Endometrial microvascular endothelial cells (primary cell): Measurements from ENCODE around the gene PRR15. TPM values are rescaled to one million over a fixed set of nuclear protein-coding genes. Genes with fewer than 3 reads are reported as not detected.
"Not testable (repeated sequence)": the region's sequence is repeated elsewhere in the genome, so short reads cannot be mapped to it uniquely, and the experiment has no call there.

Source experiments
- in situ Hi-C: cut with HindIII; loops from 2 replicates; pipeline ENCODE4 v1.10.0; 2017; ENCODE audit warnings: low sequenced_read_pairs, low pct_unique_long_range_greater_than_20kb; ENCODE audit errors: inconsistent ontology term
- total RNA-seq: library from RNA; depleted of rRNA; stranded (reverse); fragments of >200 nt; gene quantifications from one replicate; pipeline ENCODE4 v1.2.3, GENCODE V29; 2015; ENCODE audit errors: inconsistent ontology term

Gene PRR15, protein sequence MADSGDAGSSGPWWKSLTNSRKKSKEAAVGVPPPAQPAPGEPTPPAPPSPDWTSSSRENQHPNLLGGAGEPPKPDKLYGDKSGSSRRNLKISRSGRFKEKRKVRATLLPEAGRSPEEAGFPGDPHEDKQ
- total RNA-seq = not detected

DNA sequence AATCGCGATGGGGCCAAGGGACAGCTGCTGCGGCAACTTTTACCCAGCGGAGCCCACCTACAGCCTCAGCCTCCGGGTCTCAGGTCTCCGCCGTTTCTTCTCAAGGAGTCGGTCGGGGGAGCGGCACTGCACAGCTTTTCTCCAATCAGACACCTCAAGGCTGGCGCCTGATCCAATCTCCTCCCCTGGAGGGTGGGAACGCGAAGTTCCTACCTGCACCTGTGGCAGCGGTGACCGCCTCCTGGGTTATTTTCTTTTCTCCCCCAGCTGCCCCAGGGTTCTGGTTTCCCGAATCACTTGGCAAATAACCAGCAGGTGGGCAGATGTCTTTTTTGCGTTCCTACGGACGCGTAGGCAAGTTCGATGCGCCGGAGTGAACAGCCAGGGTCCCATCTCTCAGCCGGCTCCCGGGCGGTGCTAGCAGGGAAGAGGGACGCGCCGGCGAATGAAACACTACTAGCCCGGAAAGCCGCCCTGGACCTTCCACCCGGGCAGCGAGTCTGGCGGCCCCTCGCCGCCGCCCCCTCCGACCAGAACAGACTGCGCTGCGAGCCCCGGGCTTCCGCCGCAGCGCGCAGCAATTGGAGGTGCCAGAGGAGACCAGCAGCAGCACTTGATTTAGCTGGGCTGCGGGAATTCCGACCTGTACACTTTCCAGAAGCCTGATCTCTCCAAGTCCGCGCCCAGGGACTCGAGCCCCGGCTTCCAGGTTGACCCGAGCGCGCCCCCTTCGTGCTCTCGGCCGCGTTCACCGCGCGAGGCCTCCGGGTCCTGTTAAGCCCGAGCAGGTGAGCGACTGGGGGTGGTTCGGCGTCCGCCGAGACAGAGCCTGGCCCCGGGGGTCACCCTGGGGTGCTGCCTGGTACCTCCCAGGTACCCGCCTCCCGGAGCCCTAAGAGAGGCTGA, at the start of gene PRR15:
Gene PRR15, plus strand, starts transcription at position 246 of the 906 bp plus-strand sequence. CDS start 2,495 bp downstream, outside the sequence.
- in situ Hi-C loops = no loop called here

DNA sequence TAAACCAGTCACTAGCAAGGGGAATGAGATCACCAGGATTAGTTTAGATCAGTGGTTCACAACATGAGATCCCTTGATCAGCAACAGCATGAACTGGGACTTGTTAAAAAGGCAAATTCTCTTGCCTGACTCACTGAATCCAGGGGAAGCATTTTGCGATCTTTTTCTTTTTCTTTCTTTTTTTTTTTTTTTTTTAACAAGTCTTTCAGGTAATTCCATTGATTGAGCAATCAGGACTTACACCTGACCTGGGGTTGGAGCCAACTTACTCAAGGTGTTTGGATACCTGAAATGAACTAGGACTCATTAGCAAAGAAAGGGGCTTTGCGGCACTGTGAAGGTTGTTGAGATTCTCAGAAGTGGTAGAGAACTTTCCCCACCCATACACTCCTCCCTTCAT, 47.1 kb upstream of the PRR15 start:
- in situ Hi-C loops = no loop called here

DNA sequence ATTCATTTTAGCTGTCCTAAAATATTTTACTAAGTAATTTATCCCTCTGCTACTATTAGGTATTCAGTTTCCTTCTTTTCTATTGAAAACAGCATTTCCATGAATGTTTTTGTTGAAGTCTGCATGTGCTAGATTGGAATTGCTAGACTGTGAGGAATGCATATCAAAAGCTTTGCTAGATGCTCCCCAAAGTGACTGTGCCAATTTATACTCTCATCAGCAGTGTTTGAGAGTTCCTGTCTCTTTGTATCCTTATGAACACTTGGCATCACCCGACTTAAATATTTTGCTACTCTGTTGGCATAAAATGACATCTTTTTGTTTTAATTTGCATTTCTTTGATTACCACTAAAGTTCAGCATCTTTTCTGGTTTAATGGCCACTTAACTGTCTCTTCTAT, 45.0 kb upstream of the PRR15 start:
- in situ Hi-C loops = no loop called here

DNA sequence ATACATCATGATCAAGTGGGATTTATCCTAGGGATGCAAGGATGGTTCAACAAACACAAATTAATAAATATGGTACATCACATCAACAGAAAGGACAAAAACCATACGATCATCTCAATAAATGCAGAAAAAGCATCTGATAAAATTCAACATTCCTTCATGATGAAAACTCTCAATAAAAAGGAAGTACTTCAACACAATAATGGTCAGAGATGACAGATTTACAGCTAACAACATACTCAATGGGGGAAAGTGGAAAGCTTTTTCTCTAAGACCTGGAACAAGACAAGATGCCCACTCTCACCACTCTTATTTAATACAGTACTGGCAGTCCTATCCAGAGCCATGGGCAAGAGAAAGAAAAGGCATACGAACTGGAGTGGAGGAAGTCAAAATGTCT, 39.9 kb upstream of the PRR15 start:
- in situ Hi-C loops = no loop called here

DNA sequence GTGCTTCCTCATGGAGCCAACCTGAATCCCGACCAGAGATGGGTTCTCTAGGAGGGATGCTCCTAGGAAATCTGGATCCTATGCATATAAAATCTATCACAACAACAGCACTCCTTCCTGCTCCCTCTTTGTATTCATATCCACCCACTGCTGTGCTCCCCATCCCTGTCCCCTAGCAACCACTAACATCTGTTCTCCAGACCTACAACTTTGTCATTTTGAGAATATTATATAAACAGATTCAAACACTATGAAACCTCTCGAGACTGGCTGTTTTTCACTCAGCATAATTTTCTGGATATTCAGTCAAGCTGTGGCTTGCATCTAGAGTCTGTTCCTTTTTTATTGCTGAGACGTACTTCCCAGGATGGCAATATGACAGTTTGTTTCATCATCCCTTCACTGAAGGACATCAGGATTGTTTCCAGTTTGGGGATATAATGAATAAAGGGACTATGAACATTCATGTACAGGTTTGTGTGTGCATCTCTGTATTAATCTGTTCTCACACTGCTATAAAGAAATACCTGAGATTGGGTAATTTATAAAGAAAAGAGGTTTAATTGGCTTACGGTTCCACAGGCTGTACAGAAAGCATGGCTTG, 36.0 kb upstream of the PRR15 start:
- in situ Hi-C loops = no loop called here

DNA sequence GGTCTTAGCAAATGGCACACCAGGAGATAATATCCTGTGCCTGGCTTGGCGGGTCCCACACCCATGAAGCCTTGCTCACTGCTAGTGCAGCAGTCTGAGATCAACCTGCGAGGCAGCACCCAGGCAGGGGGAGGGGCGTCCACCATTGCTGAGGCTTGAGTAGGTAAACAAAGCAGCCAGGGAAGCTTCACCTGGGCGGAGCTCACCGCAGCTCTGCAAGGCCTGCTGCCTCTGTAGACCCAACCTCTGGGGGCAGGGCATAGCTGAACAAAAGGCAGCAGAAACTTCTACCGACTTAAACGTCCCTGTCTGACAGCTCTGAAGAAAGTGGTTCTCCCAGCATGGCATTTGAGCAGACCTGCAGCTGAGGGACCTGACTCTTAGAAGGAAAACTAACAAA, 35.1 kb upstream of the PRR15 start:
- in situ Hi-C loops = not testable (repeated sequence)

DNA sequence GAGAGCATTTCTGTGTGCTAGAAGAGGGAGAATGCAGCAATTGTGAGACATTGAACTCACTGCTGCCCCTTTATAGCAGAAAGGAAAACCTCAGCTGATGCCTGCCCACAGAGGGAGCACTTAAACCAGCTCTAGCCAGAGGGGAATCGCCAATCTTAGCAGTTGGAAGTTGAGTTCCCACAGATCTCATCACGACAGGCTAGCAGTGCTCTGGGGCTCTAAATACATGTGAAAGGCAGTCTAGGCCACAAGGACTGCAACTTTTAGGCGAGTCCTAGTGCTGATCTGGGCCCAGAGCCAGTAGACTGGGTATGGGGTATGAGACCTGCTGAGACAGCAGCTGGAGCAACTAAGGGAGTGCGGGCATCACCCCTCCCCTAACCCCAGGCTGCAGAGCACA, 25.2 kb upstream of the PRR15 start:
- in situ Hi-C loops = no loop called here

DNA sequence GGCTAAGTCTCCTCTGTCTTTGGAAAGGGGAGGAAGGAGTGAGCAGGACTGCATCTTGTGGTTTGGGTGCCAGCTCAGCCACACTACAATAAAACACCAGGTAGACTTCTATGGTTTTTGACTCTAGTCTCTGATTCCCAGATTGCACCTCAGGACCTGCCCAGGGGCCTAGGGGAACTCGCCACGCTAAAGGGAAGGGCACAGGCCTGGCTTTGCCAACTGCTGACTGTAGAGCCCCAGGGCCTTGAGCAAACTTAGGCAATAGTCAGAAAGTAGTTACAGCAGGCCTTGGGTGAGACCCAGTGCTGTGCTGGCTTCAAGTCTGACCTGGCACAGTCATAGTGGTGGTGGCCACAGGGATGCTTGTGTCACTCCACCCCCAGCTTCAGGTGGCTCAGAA, 24.2 kb upstream of the PRR15 start:
- in situ Hi-C loops = no loop called here

DNA sequence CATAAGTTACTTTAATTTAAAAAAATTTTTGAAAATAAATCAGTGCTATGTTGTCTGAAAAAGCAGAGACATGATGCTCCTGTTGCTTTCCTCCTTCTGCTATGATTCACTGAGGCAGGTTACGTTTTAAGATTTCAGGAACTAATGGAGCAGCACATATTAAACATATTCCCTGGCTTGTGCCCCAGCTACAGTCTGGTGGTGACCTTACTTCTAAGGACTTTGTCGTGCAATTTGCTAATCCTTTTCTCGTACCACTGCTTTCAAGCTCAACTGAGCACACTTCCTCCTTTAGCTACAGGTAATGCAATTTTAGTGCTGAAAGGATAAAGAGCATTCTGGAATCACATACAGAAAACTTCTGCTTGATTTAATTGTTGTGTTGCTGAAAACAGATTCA, 16.2 kb upstream of the PRR15 start:
- in situ Hi-C loops = no loop called here

DNA sequence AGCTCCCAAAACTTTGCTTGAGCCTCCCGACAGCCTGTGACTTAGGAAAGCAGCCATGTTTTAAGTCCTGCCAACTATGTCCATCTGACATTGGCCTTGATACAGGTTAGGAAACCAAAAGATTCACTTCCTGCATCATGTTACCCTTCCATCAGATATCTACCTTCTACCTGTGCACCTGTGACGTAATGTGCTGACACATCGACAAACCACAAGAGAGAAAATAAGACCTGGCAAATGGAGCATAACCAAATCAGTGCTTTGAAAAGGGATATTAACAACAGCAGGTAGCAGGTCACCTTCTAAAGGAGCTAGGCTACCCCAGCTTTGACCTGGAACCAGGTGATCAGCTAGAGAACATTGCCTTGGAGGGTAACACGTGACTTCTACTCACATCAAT, 14.8 kb upstream of the PRR15 start:
- in situ Hi-C loops = no loop called here

DNA sequence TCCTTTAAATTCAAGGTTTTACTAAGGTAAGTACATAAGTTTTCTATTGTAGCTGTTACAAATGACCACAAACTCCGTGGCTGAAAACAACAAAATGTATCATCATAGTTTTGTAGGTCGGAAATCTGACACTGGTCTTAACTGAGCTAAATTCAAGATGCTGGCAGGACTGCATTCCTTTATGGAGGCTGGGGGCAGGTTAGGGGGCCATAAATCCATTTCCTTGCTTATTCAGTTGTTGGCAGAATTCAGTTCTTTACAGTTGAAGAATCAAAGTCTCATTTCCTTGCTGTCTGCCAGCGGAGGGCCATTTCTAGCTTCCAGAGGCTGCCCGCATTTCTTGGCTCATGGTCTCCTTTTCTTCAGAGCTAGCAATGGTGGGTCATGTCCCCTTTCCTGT, 11.2 kb upstream of the PRR15 start:
- in situ Hi-C loops = no loop called here

DNA sequence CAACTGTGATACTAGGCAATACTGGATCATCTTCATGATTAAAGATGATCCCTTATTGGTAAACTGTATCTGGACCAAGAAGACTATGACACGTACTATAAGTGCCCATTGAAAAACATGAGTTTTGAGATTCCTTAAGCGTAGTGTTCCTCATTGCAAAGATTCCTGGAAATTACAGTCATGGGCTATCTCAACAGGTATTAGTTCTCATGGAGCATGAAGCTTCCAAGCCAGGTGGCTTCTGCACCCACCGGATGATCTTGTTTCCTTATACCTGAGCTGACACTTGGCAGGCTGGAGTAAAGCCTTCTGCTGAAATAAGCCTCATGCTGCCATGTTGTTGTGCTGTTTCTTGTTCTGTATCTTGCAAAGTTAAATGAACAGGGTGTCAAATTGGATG, 8.6 kb upstream of the PRR15 start:
- in situ Hi-C loops = no loop called here

DNA sequence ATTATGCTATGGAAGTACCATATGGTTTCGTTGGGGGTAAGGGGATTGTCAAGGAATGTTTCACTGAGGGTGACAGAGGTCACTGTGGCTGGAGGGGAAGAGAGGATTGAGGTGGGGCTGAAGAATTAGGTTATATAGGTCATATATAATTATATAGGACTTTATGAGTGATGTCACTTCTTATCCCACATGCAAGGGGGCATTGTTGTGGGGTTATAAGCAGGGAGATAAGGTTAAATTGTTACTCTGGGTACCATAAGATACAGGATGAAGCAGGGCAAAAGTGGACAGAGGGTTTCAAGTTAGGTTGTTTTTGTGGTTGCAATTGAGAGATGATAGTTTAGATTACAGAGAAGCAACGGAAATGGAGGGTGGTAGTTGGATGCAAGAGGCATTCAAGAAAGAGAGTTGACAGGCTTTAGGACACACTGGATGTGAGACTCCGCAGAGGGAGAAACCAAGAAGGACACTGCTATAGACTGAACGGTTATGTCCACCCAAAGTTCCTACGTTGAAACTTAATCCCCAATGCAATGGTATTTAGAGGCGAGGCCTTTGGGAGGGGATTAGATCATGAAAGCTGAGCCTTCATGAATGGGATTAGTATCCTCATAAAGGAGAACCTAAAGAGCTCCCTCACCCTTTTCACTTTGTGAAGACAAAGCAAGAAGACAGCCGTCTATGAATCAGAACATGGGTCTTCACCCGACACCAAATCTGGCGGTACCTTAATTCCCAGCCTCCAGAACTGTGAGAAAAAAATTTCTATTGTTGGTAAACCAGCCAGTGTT, 7.0 kb upstream of the PRR15 start:
- in situ Hi-C loops = no loop called here

DNA sequence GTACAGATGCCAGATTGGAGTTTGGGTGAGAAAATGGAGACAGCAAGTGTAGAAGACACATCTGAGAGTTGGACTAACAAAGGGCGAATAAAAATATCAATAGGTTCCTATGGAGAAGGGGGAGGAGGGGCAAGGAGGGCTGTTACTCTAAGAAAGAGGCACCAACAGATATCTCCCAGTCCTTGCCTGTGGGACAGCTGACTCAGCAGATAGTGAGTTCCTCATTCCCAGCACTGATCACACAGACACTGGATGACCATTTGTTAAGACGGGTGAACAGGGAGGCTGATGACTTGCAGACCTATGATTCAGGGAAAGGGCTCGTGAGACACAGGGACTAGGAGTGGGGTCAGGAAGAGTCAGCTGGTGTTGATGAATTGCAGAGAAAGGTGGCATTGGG, 5.7 kb upstream of the PRR15 start:
- in situ Hi-C loops = no loop called here

DNA sequence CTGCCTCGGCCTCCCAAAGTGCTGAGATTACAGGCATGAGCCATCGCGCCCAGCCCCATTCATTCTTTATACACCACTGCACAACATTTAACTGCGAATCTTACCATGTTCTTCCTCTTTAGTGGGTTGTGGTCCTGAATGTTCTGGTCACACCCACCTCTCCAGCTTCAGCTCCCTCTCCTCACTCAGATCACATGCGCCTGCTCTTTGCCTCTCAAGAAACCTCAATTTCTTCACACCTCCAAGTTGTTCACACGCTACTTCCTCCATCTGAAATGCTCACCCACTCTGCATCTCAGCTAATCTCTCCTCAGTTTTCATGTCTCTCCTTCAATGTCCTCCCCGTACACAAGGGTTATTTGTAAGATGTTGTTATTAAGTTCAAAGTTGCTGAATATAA, 2.4 kb upstream of the PRR15 start:
- in situ Hi-C loops = no loop called here

DNA sequence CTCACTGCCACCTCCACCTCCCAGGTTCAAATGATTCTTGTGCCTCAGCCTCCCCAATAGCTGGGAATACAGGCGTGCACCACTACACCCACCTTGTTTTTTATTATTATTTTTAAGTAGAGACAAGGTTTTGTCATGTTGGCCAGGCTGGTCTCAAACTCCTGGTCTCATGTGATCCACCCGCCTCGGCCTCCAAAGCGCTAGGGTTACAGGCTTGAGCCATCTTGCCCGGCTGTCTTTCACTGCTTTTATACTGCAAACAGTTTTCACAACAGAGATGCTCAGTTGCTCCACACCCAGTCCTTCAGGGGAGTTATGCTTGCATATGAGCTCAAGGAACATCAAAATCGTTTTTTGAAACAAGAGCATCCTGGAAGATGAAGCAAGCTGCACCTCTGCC, 1.3 kb upstream of the PRR15 start:
- in situ Hi-C loops = no loop called here

DNA sequence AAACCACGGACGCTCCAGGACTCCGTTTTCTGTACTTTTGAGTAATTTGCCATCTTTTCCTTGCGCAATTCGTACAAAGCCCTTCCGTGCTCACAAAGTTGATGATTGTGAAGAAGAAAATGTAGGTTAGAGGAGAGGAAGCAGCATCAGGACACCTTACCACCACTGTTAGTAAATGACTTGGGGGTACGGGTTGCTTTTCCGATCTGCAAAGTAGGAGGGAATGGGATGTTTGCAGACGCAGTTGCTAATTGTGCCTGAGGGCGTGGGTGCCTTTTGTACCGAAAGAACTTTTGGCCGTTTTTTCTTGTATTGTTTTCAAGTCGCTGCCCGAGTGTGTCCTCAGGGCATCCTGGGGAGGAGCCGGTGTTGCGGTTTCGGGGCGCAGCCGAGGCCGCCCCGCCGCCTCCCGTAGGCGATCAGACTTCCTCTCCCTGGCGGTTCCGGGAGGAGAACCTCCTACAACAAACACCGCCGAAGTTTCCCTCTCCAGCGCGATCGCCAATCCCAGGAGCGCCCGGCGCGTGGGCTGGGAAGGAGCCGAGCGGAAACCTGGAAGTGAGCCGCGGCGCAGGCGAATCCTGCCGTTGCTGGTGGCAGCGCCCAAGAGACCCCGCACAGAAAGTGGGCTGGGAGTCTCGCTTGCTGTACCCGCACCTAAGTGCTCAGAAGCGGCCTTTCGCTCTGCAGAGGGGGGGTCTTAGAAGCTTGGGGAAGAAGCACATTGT, 1.0 kb downstream of the PRR15 start:
- in situ Hi-C loops = no loop called here

DNA sequence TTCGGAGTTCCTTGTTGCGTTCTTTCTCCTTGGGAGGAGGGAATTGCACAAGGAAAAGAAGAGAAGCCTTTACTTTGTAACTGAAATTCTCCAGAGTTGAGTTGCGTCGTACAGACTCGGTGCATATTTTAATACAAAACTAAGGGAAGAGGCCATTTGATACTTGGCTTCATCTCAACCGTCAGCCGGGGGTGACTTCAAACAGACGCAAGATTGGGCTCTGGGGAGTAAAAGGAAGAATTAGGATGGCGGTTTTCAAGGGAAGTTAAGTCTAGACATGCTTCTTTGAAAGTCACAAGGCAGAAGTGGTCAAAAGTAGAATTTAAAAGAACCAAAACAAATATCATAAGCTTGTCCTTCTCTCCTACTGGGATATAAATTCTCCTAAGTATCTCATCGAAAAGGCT, 1.6 kb downstream of the PRR15 start:
- in situ Hi-C loops = no loop called here

DNA sequence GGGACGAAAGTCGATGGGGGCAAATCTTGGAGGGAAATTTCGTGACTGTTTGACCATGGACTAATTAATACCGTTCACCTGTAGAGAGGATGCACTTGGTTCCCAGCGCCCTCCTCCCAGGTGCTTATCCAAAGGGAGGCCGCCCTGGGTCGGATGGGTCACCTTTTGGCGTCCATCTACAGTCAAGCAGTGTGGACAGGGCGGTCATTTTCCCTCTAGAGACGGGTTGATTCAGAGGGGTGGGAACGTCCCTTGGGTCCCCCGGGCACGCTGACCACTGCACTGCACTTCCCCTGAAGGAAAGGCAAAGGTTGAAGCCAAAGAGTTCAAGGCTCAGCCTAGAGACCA, 2.0 kb downstream of the PRR15 start:
- in situ Hi-C loops = no loop called here
